Measurements from ENCODE around the gene POMT2. TPM values are rescaled to one million over a fixed set of nuclear protein-coding genes. Genes with fewer than 3 reads are reported as not detected.

Gene POMT2
- total RNA-seq, 1 donor from 2014 or later = 27.2 TPM

DNA sequence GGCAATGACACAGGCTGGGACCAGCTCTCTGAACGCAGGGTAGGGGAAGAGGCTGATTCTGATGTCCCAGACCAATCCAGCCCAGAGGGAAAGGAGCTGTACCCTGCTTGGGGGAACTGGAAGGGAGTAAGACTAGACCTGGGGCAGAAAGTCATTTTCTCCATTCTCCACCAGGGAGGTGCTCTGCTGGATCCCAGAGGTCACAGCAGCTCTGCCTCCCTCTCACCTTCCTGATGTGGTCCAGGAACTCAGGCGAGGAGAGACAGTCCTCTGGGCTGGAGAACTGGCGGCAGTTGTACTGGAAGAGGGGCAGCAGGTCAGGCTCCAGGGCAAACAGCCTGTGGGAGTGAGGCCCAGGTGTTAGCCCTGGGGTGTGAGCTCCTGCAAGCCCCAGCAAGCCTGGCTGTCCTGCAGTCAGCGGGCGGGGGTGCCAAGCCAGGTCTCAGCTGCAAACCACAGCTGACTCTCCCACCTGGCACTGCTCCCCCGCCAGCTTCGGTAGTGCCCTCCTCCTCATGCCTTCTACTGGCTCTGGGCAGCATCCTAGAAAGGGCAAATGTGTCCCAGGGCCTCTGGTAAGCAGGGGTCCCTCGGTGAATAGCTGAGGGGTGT is 51.6 kb downstream of the POMT2 start:
- DNase-seq (ENCODE audit: low spot score) = peak; percentile 57

DNA sequence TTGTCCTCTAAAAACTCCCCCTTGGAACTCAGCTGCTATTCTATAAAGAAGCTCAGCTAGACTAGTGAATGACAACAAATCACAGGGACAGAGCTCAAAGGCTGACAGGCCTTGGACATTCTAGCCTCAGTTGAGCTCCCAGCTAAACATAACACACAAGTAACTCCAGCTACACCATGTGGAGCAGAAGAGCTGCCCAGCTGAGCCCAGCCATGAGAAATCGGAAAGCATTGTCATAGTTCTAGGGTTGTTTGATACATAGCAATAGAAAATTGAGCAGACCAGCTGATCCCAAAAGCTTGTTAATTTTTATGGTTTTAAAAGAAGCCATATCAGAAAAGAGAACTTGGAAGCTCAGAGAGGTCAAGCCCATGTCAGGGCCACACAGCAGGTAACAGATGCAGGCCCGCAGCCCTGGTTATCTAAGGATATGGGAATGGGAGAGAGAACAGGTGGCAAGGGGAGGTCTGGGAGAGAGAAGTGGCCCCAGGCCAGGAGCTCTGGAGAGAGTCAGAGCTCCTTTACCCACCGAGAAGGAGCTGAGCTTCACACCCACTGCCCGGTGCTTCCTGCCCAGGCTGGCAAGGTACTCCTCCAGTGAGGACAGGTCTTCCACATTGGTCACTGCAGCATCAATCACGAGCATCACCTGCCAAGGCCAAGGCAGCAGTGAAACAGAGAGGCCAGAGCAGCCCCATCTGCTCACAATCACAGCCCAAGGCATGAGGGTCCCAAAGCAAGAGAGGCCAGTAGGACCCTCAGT is 52.6 kb downstream of the POMT2 start:
- no peak for DNase-seq (ENCODE audit: low spot score)

DNA sequence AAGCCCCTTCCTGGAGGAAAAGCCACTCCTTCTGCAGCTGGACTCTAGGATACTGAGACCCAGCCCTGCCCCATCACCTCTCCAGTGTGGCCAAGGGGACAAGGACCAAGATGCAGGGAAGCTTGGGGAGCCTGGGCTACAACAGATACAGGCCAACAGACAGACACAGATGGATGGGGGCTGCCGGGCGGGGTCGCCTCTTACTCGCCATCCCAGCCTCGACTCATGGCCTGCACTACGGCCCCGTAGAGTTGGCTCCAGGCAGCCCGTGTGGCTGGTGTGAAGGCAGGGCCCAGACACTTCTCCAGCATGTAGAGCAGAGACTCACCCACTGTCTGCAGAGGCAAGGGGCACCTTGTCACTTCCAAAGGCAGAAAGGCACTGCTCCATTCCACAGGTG is 54.3 kb downstream of the POMT2 start:
- DNase-seq (ENCODE audit: low spot score) = no peak

DNA sequence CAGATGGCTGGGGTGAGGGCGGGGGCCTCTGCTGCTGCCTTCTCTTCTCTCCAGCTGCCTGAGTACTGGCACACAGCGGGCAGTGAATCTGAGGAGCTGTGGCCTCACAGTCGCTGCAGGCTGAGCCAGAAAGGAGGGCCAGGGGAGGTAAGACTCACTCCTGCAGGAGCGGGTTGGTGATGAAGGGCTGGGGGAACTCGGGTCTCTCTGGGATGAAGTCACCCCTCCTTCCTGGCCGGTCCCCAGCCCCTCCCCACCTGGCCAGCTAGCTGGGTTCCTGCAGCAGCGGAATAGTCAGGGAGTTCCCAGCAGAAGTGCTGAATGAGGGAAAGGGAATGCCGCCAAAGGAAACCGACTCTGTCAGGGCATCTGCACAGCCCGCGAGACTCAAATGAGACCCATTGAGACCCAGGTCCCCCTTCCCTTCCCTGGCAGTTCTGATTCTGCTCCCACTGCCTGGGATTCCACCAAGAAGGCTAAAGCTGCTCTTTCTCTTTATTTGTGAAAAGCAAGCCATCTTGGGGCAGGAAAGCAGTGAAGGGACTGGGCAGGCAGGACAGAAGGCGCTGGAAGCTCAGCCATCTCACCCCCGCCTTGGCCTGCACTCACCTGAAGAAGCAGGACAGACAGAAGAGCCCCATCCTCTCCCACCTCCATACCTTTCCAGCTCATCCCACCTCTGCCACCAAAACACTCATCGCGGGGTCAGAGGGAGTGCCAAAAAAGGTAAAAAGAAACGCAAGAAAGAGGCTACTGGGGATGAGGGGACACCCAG is 54.9 kb downstream of the POMT2 start:
- no peak for DNase-seq (ENCODE audit: low spot score)

DNA sequence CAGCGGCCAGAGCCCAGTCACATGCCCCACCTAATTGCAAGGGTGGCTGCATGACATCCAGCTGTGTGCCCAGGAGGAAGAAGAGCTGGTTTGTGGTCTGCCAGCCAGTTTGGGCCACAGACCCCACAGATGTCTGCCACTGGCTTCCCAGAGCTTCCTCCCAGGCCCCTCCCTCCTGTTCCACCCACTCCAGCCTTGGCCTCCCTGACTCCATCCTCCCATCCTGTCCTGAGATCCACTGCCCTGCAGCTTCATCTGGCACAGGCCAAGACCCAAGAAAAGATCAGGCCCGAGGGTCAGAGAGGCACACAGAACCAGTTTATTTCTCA is 55.5 kb downstream of the POMT2 start:
- no peak for DNase-seq (ENCODE audit: low spot score)

DNA sequence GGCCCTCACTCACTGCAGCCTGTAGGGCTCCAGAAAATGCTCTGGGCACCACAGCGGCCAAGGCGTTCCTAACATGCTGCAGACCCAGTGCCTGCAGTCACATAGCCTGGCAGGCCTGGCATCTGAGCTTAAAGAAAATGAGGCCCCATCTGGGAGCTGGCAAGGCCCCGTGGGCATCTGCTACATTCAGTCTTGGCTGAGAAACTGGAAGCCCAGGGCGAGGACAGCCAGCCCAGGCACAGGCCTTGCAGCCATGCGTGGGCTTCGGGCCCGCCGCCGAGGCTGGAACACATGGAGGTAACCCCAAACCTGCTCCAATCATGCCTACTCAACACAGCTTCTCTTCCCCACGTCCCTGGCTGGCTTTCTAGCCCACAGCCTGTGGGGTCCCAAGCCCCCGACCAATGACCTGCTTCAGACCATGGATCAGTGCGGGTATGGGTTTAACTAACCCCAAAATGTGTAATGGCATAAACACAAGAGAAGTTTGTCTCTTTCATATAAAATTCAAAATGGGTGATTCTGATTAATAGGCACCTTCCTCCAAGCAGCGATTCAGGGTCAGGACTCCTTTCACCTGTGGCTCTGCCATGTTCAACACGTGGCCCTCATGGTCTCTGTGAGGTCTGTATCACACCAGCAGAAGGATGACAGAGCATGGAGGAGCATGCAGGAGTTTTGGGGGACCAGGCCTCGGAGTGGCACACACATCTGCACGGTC is 56.1 kb downstream of the POMT2 start:
- DNase-seq (ENCODE audit: low spot score) = no peak

DNA sequence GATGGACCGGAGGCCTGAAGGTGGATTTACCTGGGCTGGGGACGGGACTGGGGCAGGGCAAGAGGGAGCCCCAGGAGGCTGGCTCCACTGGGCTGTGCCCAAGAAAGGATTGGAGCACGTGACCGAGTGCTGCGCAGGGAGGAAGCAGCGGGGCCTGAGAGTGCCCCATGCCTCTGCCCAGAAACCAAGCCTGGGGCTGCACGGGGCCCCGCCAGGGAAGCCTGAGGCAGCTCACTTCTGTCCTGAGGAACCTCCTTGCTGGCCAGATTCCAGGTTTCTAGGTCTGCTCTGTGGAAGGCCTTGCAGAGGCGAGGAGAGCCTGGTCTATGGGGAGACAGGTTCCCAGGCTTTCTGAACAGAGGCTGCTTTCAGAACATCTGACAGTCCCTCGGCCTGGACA is 60.1 kb downstream of the POMT2 start:
- no peak for DNase-seq (ENCODE audit: low spot score)

DNA sequence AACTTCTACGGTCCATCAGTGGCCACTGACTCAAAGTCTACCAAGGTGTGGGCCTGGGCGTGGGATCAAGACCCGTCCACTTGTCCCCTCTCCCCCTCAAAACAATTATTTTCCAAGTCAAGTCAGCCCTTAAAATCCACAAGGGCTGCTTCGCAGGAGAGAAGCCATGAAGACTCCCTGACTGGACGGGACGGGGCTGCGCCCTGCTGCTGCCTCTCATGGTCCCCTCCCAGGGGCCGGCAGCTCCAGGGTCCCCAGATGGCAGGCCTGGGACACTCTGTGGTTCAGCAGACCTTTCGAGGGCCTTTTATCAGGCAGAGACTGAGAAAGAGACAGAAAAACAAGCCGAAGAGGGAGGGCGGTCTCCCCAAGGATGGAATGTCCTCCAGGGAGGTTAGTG is 60.5 kb downstream of the POMT2 start:
- no peak for DNase-seq (ENCODE audit: low spot score)

DNA sequence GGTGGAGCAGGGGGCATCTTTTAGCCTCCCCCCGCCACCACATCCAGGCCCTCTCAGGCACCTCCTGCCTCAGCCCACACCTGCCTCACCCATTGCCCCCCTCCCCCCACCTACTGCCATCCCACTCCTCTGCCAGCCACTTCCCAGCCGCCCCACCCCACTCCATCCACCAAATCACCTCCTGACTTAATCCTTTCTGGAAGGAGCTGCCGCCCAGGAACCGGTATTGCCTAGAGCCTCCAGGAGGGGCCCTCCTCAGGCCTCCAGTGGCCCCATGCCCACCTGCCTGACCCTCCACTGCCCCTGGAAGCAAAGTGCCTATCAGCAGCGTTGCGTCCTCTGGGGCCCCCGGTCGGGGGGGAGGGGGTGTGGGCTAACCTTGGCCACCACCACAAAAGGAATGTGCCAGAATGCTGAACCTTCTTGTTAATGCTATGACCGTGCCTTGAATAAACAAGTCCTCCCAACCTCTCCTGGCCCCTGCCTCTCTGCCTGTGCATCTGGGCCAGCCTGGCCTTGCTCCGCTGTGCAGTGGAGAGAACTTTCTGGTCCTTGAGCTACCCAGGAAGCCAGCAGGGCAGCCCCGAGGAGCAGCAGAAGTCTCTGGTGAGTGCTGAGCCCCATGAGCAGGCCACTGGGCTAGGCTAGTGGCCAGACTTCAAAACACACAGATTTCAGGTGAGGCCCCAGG is 61.5 kb downstream of the POMT2 start:
- no peak for DNase-seq (ENCODE audit: low spot score)

DNA sequence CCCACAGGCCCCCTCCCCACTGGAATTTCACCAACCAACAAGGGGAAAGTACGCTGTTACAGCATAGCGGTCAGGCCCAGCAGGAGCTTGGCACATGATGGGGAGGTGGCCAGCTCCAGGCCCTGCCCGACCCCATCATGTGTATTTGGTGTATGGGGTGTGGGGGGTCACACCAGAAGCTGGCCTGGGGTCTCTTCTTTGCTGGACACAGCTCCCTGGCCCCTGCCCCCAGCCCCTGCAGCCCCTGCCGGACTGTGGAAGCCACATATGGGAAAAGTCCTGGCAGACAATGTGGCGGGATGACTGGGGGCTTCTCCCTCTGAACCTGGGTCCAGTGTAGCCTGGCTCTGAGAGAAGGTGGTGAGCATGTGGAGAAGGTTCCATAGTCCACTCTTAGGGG is 62.1 kb downstream of the POMT2 start:
- DNase-seq (ENCODE audit: low spot score) = no peak

DNA sequence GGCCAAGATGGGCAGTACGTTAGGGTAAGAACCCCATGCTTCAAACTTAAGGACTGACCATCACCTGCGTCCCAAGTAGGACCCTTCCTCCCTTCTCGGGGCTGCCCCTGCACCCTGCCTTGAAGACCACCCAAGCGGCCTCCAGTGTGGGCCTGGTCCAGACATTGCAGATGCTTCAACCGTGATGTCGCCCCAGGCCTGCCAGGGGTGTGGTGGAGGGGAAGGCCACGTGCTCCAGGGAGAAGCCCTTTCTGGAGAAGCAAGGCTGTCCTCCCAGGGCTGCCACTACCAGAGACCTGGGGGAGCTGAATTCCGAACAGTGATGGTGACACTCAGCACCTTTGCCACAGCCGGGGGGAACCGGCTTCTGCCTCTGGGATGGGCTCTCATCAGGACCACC is 63.0 kb downstream of the POMT2 start:
- no peak for DNase-seq (ENCODE audit: low spot score)

DNA sequence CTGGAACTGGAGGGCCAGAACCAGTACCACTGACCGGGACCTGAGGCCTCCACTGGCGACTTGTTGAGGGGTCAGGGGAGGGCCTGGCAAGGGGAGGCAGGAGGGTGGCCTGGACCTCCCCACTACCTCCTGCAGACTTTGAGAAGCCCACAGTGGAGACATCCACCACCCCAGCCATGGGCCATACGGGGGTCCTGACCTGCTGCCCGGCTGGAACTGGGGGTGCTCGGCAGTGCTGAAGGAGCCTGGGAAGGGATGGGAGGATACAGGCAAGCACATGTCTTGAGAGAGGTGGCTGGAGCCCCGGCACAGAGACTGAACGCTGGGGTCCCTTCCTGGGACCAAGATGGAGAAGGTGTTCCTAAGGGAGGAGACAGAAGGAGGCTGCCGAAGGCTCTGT is 64.0 kb downstream of the POMT2 start:
- DNase-seq (ENCODE audit: low spot score) = no peak

DNA sequence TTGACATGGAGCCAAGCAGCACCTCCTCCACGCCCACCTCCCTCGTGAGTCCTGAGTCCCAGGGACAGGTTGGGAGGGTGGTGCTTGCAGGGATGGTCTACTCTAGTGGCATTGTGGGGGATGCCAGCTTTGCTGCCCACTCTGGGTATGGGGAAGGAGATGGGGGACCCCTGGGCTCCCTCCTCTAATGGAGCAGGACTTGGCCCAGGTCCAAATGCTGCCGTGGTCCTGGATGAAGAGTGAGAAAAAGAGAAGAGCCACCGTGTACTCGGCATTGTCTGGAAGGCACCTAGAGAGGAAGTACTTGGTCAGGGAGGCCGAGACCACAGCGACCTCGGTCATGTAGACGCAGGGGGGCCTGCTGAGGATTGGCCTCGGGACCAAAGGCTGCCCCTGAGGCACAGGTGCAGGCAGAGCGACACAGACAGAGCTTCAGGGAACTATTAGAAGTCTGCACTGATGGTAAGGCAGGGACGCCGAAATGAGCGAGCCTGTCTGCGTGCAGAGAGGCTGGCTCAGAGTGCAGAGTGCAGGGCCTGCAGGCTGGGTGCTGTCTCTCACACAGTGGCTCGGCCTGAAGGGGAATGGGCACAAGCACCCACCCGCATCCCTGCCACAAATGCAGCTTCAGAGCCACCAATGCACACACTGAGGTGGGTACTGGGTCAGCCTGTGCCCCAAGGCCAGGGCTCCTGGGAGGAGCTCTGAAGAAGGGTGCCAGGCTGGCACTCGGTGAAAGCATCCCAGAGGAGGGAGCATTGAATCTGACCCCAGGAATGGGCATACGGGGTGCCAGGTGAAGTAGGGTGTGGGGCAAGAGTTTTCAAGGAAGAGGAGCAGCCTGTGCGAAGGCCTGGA is 67.1 kb downstream of the POMT2 start:
- no peak for DNase-seq (ENCODE audit: low spot score)

DNA sequence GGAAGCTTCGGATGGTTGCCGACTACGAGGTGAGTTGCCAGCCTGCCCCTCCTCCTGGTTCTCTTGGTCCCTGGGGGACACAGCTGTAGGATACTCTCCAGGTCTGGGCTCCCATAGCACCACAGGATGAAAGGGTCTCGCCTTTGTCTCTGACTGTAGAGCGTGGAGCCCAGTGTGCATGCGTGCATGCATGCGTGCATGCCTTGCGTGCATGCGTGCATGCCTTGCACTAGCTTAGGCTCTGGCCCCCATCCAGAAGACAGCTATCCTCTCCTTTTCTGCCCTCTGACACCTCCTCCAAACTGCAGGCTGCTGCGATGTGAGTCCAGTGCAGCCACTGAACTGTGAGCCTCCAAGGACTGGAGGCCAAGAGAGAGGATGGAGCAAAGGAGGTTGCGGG is 68.8 kb downstream of the POMT2 start:
- no peak for DNase-seq (ENCODE audit: low spot score)

DNA sequence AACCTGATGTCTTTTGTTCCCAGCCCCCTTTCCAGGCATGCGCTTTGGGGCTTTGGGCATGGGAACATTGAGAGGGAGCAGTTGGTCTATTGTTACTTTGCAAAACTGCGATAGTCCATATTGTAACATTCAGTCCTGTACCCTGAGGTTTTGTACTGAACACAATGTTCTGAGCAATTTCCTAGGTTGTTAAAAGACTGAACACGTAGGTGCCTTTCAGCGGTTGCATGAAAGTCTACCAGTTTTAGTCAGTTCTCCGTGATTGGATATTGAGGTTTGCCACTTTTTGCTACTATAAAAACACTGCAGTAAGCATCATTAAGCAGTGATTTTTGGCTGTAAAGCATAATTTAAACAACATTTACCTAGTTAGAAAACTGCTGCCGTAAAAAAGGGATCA is 69.8 kb downstream of the POMT2 start:
- no peak for DNase-seq (ENCODE audit: low spot score)

DNA sequence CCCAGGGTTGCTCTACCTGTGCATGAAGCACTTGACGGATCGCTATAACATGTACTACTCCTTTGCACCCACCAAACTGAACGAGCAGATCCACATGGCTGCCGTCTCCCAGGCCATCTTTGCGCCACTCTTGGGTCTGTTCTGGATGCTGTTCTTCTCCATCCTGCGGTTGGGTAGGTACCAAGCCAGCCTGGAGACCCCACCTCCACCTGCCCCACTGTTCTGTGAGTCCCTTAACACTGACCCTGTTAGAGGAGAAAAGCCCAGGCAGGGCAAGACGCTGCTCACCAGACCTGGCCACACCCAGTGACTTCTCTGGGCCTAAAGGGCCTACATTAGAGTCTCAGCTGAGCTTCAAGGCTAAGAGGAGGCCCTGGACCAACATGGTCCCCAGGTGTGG is 71.4 kb downstream of the POMT2 start:
- peak; percentile 86 for DNase-seq (ENCODE audit: low spot score)

DNA sequence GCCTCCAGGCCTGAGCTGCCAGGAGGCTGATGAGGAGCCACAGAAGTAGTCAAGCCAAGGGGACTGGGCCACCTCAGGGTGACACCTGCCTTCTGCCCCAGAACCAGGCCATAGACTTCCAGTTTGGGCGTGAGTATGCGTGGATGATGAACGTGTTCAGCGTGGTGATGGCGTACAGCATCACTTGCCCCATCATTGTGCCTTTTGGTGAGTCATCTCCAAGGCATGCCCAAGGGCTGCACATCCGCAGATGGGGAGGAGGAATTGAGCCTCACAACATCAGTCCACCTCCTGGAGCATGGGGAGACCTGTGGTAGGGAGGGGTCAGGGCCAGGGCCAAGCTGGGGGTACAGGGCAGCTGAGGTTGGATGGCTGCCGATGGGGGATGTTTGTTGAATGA is 72.0 kb downstream of the POMT2 start:
- no peak for DNase-seq (ENCODE audit: low spot score)

DNA sequence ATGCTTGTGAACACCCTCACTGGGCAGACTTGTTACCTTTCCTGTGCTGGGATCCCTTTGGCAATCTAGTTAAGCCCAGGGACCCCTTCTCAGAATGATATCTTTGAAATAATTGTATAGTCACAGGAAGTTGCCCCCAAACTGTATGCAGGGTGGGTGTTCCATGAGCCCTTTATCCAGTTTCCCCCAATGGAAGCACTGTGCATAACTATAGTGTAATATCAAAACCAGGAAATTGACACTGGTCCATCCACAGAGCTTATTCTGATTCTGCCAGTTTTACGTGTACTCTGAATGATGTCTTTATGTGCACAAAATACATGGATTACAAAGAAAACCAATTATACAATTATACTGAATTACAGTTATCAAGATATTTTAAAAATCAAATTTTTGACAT is 73.9 kb downstream of the POMT2 start:
- DNase-seq (ENCODE audit: low spot score) = no peak

DNA sequence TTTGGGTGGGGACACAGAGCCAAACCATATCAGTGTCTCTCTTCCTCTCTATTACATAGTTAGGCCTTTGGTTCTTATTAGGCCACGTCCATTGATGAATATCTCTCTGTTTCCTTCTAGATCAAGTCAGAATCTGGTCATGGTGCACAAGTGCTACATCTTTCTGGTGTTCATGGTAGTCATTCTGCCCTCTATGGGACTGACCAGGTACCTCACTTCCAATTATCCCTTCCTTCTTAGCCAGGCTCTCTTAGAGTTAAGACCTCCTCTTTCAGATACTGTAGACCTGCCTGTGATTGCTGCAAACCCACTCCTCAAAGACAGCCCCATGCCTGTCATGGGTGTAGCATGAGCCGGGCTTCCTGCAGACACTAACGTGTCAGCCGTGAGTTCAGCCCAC is 74.9 kb downstream of the POMT2 start:
- DNase-seq (ENCODE audit: low spot score) = no peak

DNA sequence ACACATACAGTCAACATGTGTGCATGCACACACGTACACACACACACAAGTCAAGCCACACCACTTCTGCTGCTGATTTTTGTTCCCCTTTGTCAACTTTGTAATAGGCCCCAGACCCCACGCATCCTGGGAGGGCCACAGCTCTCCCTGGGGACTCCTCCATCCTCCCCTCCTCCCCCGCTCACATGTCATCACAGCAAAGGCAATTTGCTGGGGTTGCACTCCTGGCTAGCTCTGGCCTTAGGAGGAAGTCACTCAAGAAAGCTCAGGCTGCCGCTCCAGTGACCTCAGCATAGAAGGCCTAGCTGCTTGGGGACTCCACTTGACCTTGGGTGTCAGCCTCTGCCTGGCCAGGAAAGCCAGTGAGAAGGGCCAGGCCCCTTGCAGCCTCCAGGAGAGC is 76.8 kb downstream of the POMT2 start:
- DNase-seq (ENCODE audit: low spot score) = no peak
